OCI-LY1 (cell line): ENCODE results near the gene TIMM21.

ENCODE experiments used
- CTCF ChIP-seq: fragments of 200-600 bp; sonication (generic), shearing (Covaris generic); IDR thresholded peaks from 2 replicates; pipeline ENCODE4 v1.5.1; 2017; ENCODE audit warnings: mild to moderate bottlenecking, antibody characterized with exemption, low read length, moderate library complexity, mixed read lengths
- EZH2 ChIP-seq: fragments of 200-600 bp; sonication (generic), shearing (Covaris generic); IDR thresholded peaks from 2 replicates; pipeline ENCODE4 v1.8.0; 2017; ENCODE audit warnings: borderline replicate concordance, mixed run types, mild to moderate bottlenecking, antibody characterized with exemption, low read length, moderate library complexity, mixed read lengths

GRCh38 chr18:74110976-74111375, 37.3 kb upstream of the TIMM21 start:
- TF ChIP-seq EZH2 (no peak), CTCF (no peak)
